WERI-Rb-1 (cell line): ENCODE measurements around the gene BCAS3.

Experiments used
- DNase-seq: peaks from one replicate; pipeline ENCODE4 v3.0.0-alpha.2; 2020
- H3K27ac ChIP-seq: fragments of 250-450 bp; sonication (Bioruptor Pico); 2 replicates; pipeline ENCODE4 v1.5.1; 2020; ENCODE audit warnings: mild to moderate bottlenecking, moderate library complexity
- H3K27me3 ChIP-seq: fragments of 250-450 bp; sonication (Bioruptor Pico); 2 replicates; pipeline ENCODE4 v1.5.1; 2021; ENCODE audit warnings: mild to moderate bottlenecking, low read depth, moderate library complexity; ENCODE audit not compliant: insufficient read depth, severe bottlenecking
- H3K36me3 ChIP-seq: fragments of 250-450 bp; sonication (Bioruptor Pico); 2 replicates; pipeline ENCODE4 v1.5.1; 2020; ENCODE audit warnings: mild to moderate bottlenecking, moderate library complexity
- H3K4me3 ChIP-seq: 2 replicates; pipeline ENCODE4 v1.5.1; 2011; ENCODE audit warnings: low read depth, mild to moderate bottlenecking, control low read depth, low read length
- H3K9me3 ChIP-seq: fragments of 250-450 bp; sonication (Bioruptor Pico); 2 replicates; pipeline ENCODE4 v1.5.1; 2021; ENCODE audit warnings: mild to moderate bottlenecking, moderate library complexity; ENCODE audit not compliant: severe bottlenecking
- CTCF ChIP-seq: IDR thresholded peaks from 2 replicates; pipeline ENCODE4 v1.5.1; 2011; ENCODE audit warnings: low read depth, mild to moderate bottlenecking, control low read depth, inconsistent platforms, low read length

Gene BCAS3

GRCh38 chr17:61294777-61295176, 617.1 kb downstream of the BCAS3 start:
- H3K27me3 ChIP-seq = no peaks in the 10 kb centered on the region
- H3K4me3 ChIP-seq = no peak overlapping the region
- H3K9me3 ChIP-seq = no peaks in the 10 kb centered on the region
- no peak for TF ChIP-seq CTCF
- no peak for DNase-seq
- H3K27ac ChIP-seq = no peak overlapping the region
- H3K36me3 ChIP-seq = no peaks in the 10 kb centered on the region

- Histone ChIP-seq H3K27me3 (no peaks in the 10 kb centered on the region), H3K27ac (no peak overlapping the region), H3K9me3 (no peaks in the 10 kb centered on the region), H3K4me3 (no peak overlapping the region), H3K36me3 (no peaks in the 10 kb centered on the region)
- no peak for TF ChIP-seq CTCF
- DNase-seq = no peak
Measured at GRCh38 chr17:61296058-61296457, 618.4 kb downstream of the BCAS3 start.

DNA sequence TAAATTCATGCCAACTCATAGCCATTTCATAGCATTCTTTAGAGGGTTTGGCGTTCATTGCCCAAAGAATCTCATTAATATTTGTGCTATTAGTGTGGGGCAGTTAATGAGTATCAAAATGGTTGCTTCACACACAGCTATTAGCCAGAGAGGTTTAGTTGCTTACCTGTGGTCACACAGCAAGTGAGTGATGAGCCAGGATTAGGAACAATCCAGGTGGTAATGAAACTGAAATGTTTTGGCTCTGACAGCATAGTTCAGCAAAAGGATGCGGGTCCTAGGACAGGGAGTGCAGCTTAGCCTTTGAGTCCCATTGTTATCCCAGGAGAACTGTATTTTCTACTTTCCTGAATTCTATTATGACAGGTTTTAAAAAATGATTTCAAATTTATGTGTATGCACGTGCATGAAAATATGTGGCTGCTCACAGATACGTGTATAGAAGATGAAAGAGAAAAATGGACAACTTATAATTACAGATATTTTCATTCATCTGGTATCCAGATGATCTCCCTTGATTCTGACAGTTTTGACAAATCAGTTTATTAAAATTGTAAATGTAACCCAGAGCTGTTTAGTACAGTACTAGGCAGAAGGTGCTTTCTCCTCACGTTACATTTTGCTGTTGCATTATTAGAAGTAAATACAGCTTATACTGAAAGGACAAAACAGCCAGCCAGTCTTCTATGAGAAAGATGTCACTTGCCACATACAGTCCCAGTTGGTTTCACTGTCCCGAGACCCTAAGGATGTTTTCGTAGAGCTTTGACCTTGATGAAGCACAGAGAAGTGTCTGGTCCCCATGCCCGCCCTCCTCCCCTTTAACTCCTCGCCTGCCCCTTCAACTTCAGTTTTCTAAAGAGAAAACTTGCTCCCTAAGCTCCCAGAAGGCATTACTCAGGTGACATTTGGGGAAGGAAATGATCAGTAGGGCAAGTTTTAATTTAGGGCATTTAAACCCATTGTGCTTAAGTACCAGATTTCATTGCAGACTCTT, 622.2 kb downstream of the BCAS3 start:
- Histone ChIP-seq H3K27me3 (no peaks in the 10 kb centered on the region), H3K4me3 (no peak overlapping the region), H3K9me3 (no peaks in the 10 kb centered on the region), H3K36me3 (no peaks in the 10 kb centered on the region), H3K27ac (no peak overlapping the region)
- TF ChIP-seq CTCF = no peak
- DNase-seq = no peak

- DNase-seq = no peak
- H3K27ac ChIP-seq = no peak overlapping the region
- no peak for TF ChIP-seq CTCF
- H3K27me3 ChIP-seq = no peaks in the 10 kb centered on the region
- no peaks in the 10 kb centered on the region for H3K9me3 ChIP-seq
- no peak overlapping the region for H3K4me3 ChIP-seq
- no peaks in the 10 kb centered on the region for H3K36me3 ChIP-seq
Measured at GRCh38 chr17:61302953-61303816, 625.5 kb downstream of the BCAS3 start.

DNA sequence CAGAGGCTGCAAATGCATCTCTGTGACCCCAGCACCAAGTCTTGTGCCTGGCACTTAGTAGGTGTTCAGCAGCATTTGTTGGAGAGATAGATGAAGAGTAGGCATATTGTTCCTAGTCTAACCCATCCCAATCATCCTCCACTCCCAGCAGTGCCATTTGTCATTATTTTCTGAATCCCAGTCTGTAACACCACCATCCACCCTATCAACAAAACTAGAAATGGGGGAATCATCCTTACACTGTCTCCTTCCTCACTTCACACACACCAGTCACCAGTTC, 626.1 kb downstream of the BCAS3 start:
- TF ChIP-seq CTCF = no peak
- H3K27me3 ChIP-seq = no peaks in the 10 kb centered on the region
- no peak overlapping the region for H3K27ac ChIP-seq
- no peaks in the 10 kb centered on the region for H3K36me3 ChIP-seq
- no peak for DNase-seq
- no peak overlapping the region for H3K4me3 ChIP-seq
- H3K9me3 ChIP-seq = no peaks in the 10 kb centered on the region
